ENCODE measurements around the gene BHLHE40. TPM values are rescaled to one million over a fixed set of nuclear protein-coding genes. Genes with fewer than 3 reads are reported as not detected.
"Not testable (repeated sequence)": the region's sequence is repeated elsewhere in the genome, so short reads cannot be mapped to it uniquely, and the experiment has no call there.

Gene BHLHE40
- total RNA-seq, 4 donors from 2014 or later, result 8.3 to 170 (median 19.4) TPM

DNA sequence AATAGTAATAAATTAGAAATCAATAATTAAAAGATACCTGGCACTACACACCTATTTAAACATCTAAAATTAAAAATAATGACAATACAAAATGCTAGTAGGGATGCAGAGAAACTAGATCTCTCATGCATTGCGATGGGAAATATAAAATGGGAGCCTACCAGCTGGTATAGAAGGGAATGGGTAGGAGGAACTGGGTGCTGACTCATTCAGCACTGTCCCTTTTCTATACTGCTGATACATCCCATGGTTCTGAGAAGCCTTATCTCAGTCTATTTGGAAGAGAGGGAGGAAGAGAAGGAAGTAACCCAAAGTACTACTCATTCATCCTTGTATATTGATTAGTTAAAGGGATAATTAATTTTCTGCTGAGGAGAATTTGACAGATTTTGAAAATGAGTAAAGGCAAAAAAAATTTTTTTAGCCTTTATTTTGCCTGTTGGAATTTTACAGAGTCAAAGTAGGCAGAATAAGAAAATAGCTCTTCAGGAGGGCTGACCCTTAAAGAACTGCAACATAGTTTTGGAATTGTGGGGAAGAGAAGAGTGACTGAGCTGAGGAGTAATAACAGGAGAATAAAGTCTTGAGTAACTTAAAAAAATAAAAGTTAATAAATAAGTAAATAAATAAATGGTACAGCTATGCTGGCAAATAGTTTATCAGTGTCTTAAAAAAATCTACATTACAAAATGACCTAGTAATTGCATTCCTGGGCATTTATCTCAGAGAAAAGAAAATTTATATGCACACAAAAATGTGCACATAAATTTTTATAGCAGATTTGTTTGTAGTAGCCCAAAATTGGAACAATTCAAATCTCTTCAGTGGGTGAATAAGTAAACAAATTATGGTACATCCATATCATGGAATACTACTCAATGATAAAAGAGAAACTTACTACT is 15.3 kb upstream of the BHLHE40 start:
- WGBS, result 92% methylated on average over 1 of the region's 1 CpG
- no peaks in the 10 kb centered on the region for H3K36me3 ChIP-seq
- no peaks in the 10 kb centered on the region for H3K4me1 ChIP-seq
- TF ChIP-seq POLR2AphosphoS5 (IDR thresholded peaks at IDR 0.05) (no peak), EP300 (IDR thresholded peaks at IDR 0.05) (no peak), POLR2A (IDR thresholded peaks at IDR 0.05; ENCODE audit: low read depth) (no peak)
- TF ChIP-seq, protein P1, sequence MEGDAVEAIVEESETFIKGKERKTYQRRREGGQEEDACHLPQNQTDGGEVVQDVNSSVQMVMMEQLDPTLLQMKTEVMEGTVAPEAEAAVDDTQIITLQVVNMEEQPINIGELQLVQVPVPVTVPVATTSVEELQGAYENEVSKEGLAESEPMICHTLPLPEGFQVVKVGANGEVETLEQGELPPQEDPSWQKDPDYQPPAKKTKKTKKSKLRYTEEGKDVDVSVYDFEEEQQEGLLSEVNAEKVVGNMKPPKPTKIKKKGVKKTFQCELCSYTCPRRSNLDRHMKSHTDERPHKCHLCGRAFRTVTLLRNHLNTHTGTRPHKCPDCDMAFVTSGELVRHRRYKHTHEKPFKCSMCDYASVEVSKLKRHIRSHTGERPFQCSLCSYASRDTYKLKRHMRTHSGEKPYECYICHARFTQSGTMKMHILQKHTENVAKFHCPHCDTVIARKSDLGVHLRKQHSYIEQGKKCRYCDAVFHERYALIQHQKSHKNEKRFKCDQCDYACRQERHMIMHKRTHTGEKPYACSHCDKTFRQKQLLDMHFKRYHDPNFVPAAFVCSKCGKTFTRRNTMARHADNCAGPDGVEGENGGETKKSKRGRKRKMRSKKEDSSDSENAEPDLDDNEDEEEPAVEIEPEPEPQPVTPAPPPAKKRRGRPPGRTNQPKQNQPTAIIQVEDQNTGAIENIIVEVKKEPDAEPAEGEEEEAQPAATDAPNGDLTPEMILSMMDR (IDR thresholded peaks at IDR 0.05), result no peak
- no peak overlapping the region for H3K4me3 ChIP-seq
- H3K27me3 ChIP-seq, result no peaks in the 10 kb centered on the region
- intact Hi-C loops (cut with DNase I), result no loop called here
- H3K9me3 ChIP-seq, result peaks cover 0 to 5% (median 0%) of the 10 kb centered on the region in 4 donors
- DNase-seq (ENCODE audit: extremely low spot score), result no peak
- no peak overlapping the region for H3K27ac ChIP-seq (replicated peaks in 1 of 4)

- DNase-seq (ENCODE audit: extremely low spot score); H3K27ac ChIP-seq (replicated peaks in 1 of 4); H3K4me3 ChIP-seq; H3K4me1 ChIP-seq; H3K9me3 ChIP-seq; H3K36me3 ChIP-seq; H3K27me3 ChIP-seq; intact Hi-C loops (cut with DNase I): not testable (repeated sequence)
- 83% methylated on average over 3 of the region's 5 CpGs for WGBS
These were observed 13.2 kb upstream of the BHLHE40 start for GRCh38 chr3:4966006-4966405.

DNA sequence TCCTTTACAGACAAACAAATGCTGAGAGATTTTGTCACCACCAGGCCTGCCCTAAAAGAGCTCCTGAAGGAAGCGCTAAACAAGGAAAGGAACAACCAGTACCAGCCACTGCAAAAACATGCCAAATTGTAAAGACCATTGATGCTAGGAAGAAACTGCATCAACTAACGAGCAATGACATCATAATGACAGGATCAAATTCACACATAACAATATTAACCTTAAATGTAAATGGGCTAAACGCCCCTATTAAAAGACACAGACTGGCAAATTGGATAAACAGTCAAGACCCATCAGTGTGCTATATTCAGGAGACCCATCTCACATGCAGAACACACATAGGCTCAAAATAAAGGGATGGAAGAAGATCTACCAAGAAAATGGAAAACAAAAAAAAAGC is 11.6 kb upstream of the BHLHE40 start:
- H3K4me1 ChIP-seq; H3K27me3 ChIP-seq; H3K36me3 ChIP-seq; H3K9me3 ChIP-seq; H3K27ac ChIP-seq (replicated peaks in 1 of 4); intact Hi-C loops (cut with DNase I); H3K4me3 ChIP-seq; DNase-seq (ENCODE audit: extremely low spot score): not testable (repeated sequence)
- WGBS, result 90% methylated on average over 3 of the region's 3 CpGs

GRCh38 chr3:4971437-4971836 is 7.8 kb upstream of the BHLHE40 start:
- intact Hi-C loops (cut with DNase I); H3K4me3 ChIP-seq; DNase-seq (ENCODE audit: extremely low spot score); H3K36me3 ChIP-seq; H3K27ac ChIP-seq (replicated peaks in 1 of 4); H3K27me3 ChIP-seq; H3K4me1 ChIP-seq; H3K9me3 ChIP-seq: not testable (repeated sequence)
- 96% methylated on average over 6 of the region's 6 CpGs for WGBS

- no peak for DNase-seq (ENCODE audit: extremely low spot score)
- H3K9me3 ChIP-seq, result no peaks in the 10 kb centered on the region
- no peak overlapping the region for H3K4me3 ChIP-seq
- no peaks in the 10 kb centered on the region for H3K27me3 ChIP-seq
- H3K27ac ChIP-seq (replicated peaks in 1 of 4), result no peak overlapping the region
- 91% methylated on average over 3 of the region's 3 CpGs for WGBS
- intact Hi-C loops (cut with DNase I), result no loop called here
- TF ChIP-seq POLR2A (IDR thresholded peaks at IDR 0.05; ENCODE audit: low read depth) (no peak), POLR2AphosphoS5 (IDR thresholded peaks at IDR 0.05) (no peak), EP300 (IDR thresholded peaks at IDR 0.05) (no peak)
- TF ChIP-seq, protein P1 (IDR thresholded peaks at IDR 0.05), result no peak
- no peaks in the 10 kb centered on the region for H3K36me3 ChIP-seq
- H3K4me1 ChIP-seq, result peaks cover 10 to 12% (median 11%) of the 10 kb centered on the region in 4 donors
These were observed 7.4 kb upstream of the BHLHE40 start for GRCh38 chr3:4971838-4972237.

- Histone ChIP-seq H3K27me3 (no peaks in the 10 kb centered on the region), H3K4me3 (no peak overlapping the region), H3K4me1 (peaks cover 19 to 23% (median 20%) of the 10 kb centered on the region in 4 donors), H3K27ac (replicated peaks in 1 of 4) (no peak overlapping the region), H3K9me3 (no peaks in the 10 kb centered on the region), H3K36me3 (no peaks in the 10 kb centered on the region)
- TF ChIP-seq EP300 (IDR thresholded peaks at IDR 0.05) (no peak), POLR2AphosphoS5 (IDR thresholded peaks at IDR 0.05) (no peak), POLR2A (IDR thresholded peaks at IDR 0.05; ENCODE audit: low read depth) (no peak)
- TF ChIP-seq, protein P1 (IDR thresholded peaks at IDR 0.05), result no peak
- DNase-seq (ENCODE audit: extremely low spot score), result no peak
- WGBS, result 86% methylated on average over 9 of the region's 9 CpGs
- intact Hi-C loops (cut with DNase I), result no loop called here
These were observed 6.3 kb upstream of the BHLHE40 start for GRCh38 chr3:4972652-4973643.

Measured in esophagus muscularis mucosa (tissue), 4 donors.